Ovary (tissue), 9 donors: Measurements from ENCODE around the gene MC1R. TPM values are rescaled to one million over a fixed set of nuclear protein-coding genes. Genes with fewer than 3 reads are reported as not detected.
"Not testable (repeated sequence)": the region's sequence is repeated elsewhere in the genome, so short reads cannot be mapped to it uniquely, and the experiment has no call there.

ENCODE experiments used
- DNase-seq, 5 donors: peaks; one replicate each; pipeline ENCODE4 v3.0.0-alpha.2; 2019 to 2020
- H3K27ac ChIP-seq, 2 donors: fragments of 200-600 bp; one replicate each; pipeline versions ENCODE4 v1.5.1 to v1.8.0; 2019 to 2022
- H3K27me3 ChIP-seq: fragments of 200-600 bp; one replicate; pipeline ENCODE4 v1.8.0; 2022
- H3K36me3 ChIP-seq: fragments of 200-600 bp; sonication (generic); one replicate; pipeline ENCODE4 v1.5.1; 2019
- H3K4me1 ChIP-seq: one replicate; pipeline ENCODE4 v1.8.1; 2013; ENCODE audit warnings: mild to moderate bottlenecking, moderate library complexity; ENCODE audit not compliant: insufficient read depth
- H3K4me3 ChIP-seq: fragments of 200-600 bp; sonication (generic); one replicate; pipeline ENCODE4 v1.5.1; 2017
- H3K9me3 ChIP-seq, 2 donors: fragments of 200-600 bp in 1 of 2; sonication (generic) in 1 of 2; one replicate each; pipeline versions ENCODE4 v1.5.1 to v1.8.1; 2013 to 2019; ENCODE audit warnings: mild to moderate bottlenecking in 1 of 2, moderate library complexity in 1 of 2
- CTCF ChIP-seq, 3 donors: fragments of 450-650 bp in 2 of 3; fragments of 200-600 bp in 1 of 3; IDR thresholded peaks; one replicate each; pipeline versions ENCODE4 v1.5.1 to v1.8.0; 2016 to 2022; ENCODE audit warnings: antibody characterized with exemption in 3 of 3, mild to moderate bottlenecking in 1 of 3
- EP300 ChIP-seq: sonication (generic); formaldehyde crosslinking; IDR thresholded peaks from one replicate; pipeline ENCODE4 v1.6.1; 2017; ENCODE audit warnings: antibody characterized with exemption
- POLR2A ChIP-seq: fragments of 450-650 bp; IDR thresholded peaks from one replicate; pipeline ENCODE4 v1.6.1; 2017; ENCODE audit warnings: antibody characterized with exemption, mild to moderate bottlenecking, moderate library complexity
- WGBS, 3 donors: extraction: QIAGEN DNeasy Blood & Tissue Kit in 1 of 3; methylation state at CpG; one replicate each; pipeline versions ENCODE4 v1.1.5 to v1.1.7; 2013 to 2017; 5-methylcytosine and 5-hydroxymethylcytosine counted together
- intact Hi-C, 4 donors: fragments of 100-400 bp; cut with DNase I; formaldehyde crosslinking; loops; one replicate each; pipeline versions ENCODE4 v1.11.0 to v1.15.1; 2022 to 2023
- polyA plus RNA-seq, 2 donors: library from polyadenylated mRNA; stranded (reverse); fragments of 200-250 nt in 1 of 2; fragments of 350-450 nt in 1 of 2; fragmentation: Illumina TruSeq in 1 of 2; extraction: RNeasy Lipid Tissue Mini Kit (QIAGEN cat#74804) in 1 of 2; gene quantifications; one replicate each; pipeline ENCODE4 v1.2.3, GENCODE V29; 2013 to 2014
- total RNA-seq, 7 donors: library from RNA; depleted of rRNA in 2 of 7; stranded (reverse); fragments of >200 nt in 2 of 7; fragmentation: NEBNext Ultra II Directional in 3 of 7; extraction: Animal tissue kit (Norgen Biotek cat#: 25700) in 3 of 7; gene quantifications; one replicate each; pipeline versions ENCODE4 v1.1.0 to v1.2.4, GENCODE V29; 2016 to 2023
- donor health status: DM: no; HTN: no; CAD: no; lungs with moderate emphysema.
- donor health status: DM: no; HTN: no; CAD: no.
- donor health status: Bipolar disorder and iron deficiency.
- donor health status: DM: yes; HTN: yes; CAD: no.
- donor health status: DM: no; HTN: no; CAD: no.
- donor health status: DM: yes; HTN: yes; CAD: no.

Gene MC1R
- total and polyA plus RNA-seq, 9 donors, result 0.42 to 8.5 (median 4.6) TPM

GRCh38 chr16:89873109-89873971 is 45.3 kb upstream of the MC1R start, which contains the start of gene TCF25:
Gene TCF25, plus strand, starts transcription at chr16:89873592. Its CDS starts 76 bp downstream, at chr16:89873668.
- no peak for TF ChIP-seq EP300
- TF ChIP-seq POLR2A, result peak; percentile 91
- TF ChIP-seq CTCF (IDR thresholded peaks at IDR 0.05), result no peak
- intact Hi-C loops, result no loop called here

GRCh38 chr16:89873972-89874689 is 44.5 kb upstream of the MC1R start:
- WGBS, 3 donors, result 1 to 2% (median 1%) methylated on average over 26 to 61 of the region's 61 CpGs
- TF ChIP-seq EP300, result no peak
- no peak for TF ChIP-seq POLR2A
- TF ChIP-seq CTCF (IDR thresholded peaks at IDR 0.05), result no peak
- no peaks in the 10 kb centered on the region for H3K4me1 ChIP-seq
- no peaks in the 10 kb centered on the region for H3K27me3 ChIP-seq
- peak; percentile 96 to 99 (median 98) for DNase-seq
- peak overlapping the region; percentile 99 for H3K4me3 ChIP-seq
- H3K27ac ChIP-seq, result peak overlapping the region; percentile 99
- intact Hi-C loops, result no loop called here
- H3K36me3 ChIP-seq, result no peaks in the 10 kb centered on the region
- H3K9me3 ChIP-seq, result no peaks in the 10 kb centered on the region

More at GRCh38 chr16:89873109-89873971, 45.3 kb upstream of the MC1R start, which contains the start of gene TCF25:
- Histone ChIP-seq H3K4me1 (no peaks in the 10 kb centered on the region), H3K27me3 (no peaks in the 10 kb centered on the region), H3K9me3 (no peaks in the 10 kb centered on the region), H3K27ac (peak within 1 kb of the TSS; percentile 99), H3K36me3 (no peaks in the 10 kb centered on the region), H3K4me3 (peak within 1 kb of the TSS; percentile 99)
- DNase-seq, result peak; percentile 83 to 91 (median 87)
- 0 to 1% (median 1%) methylated on average over 63 to 104 of the region's 104 CpGs for WGBS, 3 donors

- H3K36me3 ChIP-seq, H3K27ac ChIP-seq, intact Hi-C loops, H3K9me3 ChIP-seq, DNase-seq, H3K4me3 ChIP-seq, H3K27me3 ChIP-seq, H3K4me1 ChIP-seq: not testable (repeated sequence)
- 87 to 95% (median 88%) methylated on average over 21 to 28 of the region's 28 CpGs for WGBS, 3 donors
These were observed 39.5 kb upstream of the MC1R start for GRCh38 chr16:89879123-89879522.

- Histone ChIP-seq H3K36me3 (no peaks in the 10 kb centered on the region), H3K27ac (no peak overlapping the region), H3K27me3 (no peaks in the 10 kb centered on the region), H3K4me1 (no peaks in the 10 kb centered on the region), H3K9me3 (no peaks in the 10 kb centered on the region), H3K4me3 (no peak overlapping the region)
- no peak for DNase-seq
- intact Hi-C loops, result no loop called here
- WGBS, 3 donors, result 74 to 83% (median 78%) methylated on average over 18 of the region's 18 CpGs
- no peak for TF ChIP-seq CTCF (IDR thresholded peaks at IDR 0.05)
- no peak for TF ChIP-seq POLR2A
- no peak for TF ChIP-seq EP300
These were observed 37.9 kb upstream of the MC1R start for GRCh38 chr16:89880477-89881367.
